Naive thymus-derived CD4-positive, alpha-beta T cell (primary cell): ENCODE results near the gene MAMDC4. TPM values are rescaled to one million over a fixed set of nuclear protein-coding genes. Genes with fewer than 3 reads are reported as not detected.
"Not testable (repeated sequence)": the region's sequence is repeated elsewhere in the genome, so short reads cannot be mapped to it uniquely, and the experiment has no call there.

Experiments used
- ATAC-seq: fragments of 150-1000 bp; cut with Tn5 transposase; 2 replicates; pipeline ENCODE4 v1.10.0; 2021; ENCODE audit warnings: mild to moderate bottlenecking, moderate library complexity
- CTCF ChIA-PET: fragments of 350-600 bp; sonication (Branson Sonifier 250); formaldehyde crosslinking; loops from one replicate; lab custom pipeline; 2021; ENCODE audit warnings: antibody characterized with exemption; lab: Charles Lee
- POLR2A ChIA-PET: fragments of 350-600 bp; sonication (Branson Sonifier 250); formaldehyde crosslinking; loops from one replicate; lab custom pipeline; 2021; ENCODE audit warnings: antibody characterized with exemption, inconsistent platforms; lab: Charles Lee
- DNase-seq, 9 donors: peaks; one replicate each; pipeline versions ENCODE4 v3.0.0 to v3.0.0-alpha.2; 2020 to 2022; ENCODE audit warnings: mixed read lengths in 1 of 9
- H3K27ac ChIP-seq: one replicate; pipeline ENCODE4 v1.7.0; 2013; ENCODE audit warnings: mild to moderate bottlenecking, low read depth, low read length, moderate library complexity
- H3K27me3 ChIP-seq, 2 donors: one replicate each; pipeline ENCODE4 v1.7.0; 2013; ENCODE audit warnings: low read length in 2 of 2, mild to moderate bottlenecking in 2 of 2, moderate library complexity in 2 of 2; ENCODE audit not compliant: control insufficient read depth in 2 of 2, insufficient read depth in 2 of 2
- H3K36me3 ChIP-seq, 3 experiments: 1 replicate in 2 of 3; 2 replicates in 1 of 3; pipeline ENCODE4 v1.7.0; 2013; ENCODE audit warnings: low read length in 3 of 3, mild to moderate bottlenecking in 3 of 3, moderate library complexity in 1 of 3; ENCODE audit not compliant: insufficient read depth in 3 of 3, control insufficient read depth in 2 of 3
- H3K4me1 ChIP-seq, 2 donors: one replicate each; pipeline ENCODE4 v1.7.0; 2013; ENCODE audit warnings: low read length in 2 of 2, mild to moderate bottlenecking in 2 of 2, moderate library complexity in 1 of 2; ENCODE audit not compliant: control insufficient read depth in 2 of 2, insufficient read depth in 2 of 2
- H3K4me3 ChIP-seq: 2 replicates; pipeline ENCODE4 v1.7.0; 2013; ENCODE audit warnings: mild to moderate bottlenecking, low read length
- H3K9me3 ChIP-seq, 3 experiments: 1 replicate in 2 of 3; 2 replicates in 1 of 3; pipeline ENCODE4 v1.7.0; 2013; ENCODE audit warnings: low read length in 3 of 3; ENCODE audit not compliant: control insufficient read depth in 2 of 3
- H3K27ac Mint-ChIP-seq, 9 donors: one replicate each; pipeline ENCODE4 v1.8.0; 2020 to 2022; ENCODE audit warnings: mixed read lengths in 9 of 9, mild to moderate bottlenecking in 8 of 9, moderate library complexity in 5 of 9, inconsistent platforms in 2 of 9
- H3K27me3 Mint-ChIP-seq, 5 donors: one replicate each; pipeline ENCODE4 v1.8.0; 2021 to 2022; ENCODE audit warnings: mixed read lengths in 5 of 5, mild to moderate bottlenecking in 1 of 5
- H3K36me3 Mint-ChIP-seq, 5 donors: one replicate each; pipeline ENCODE4 v1.8.0; 2020 to 2022; ENCODE audit warnings: mixed read lengths in 5 of 5, mild to moderate bottlenecking in 3 of 5, inconsistent platforms in 1 of 5
- H3K4me1 Mint-ChIP-seq, 7 donors: one replicate each; pipeline ENCODE4 v1.8.0; 2020 to 2022; ENCODE audit warnings: mixed read lengths in 7 of 7, mild to moderate bottlenecking in 3 of 7, inconsistent platforms in 1 of 7
- H3K4me3 Mint-ChIP-seq, 10 donors: one replicate each; pipeline ENCODE4 v1.8.0; 2020 to 2022; ENCODE audit warnings: mild to moderate bottlenecking in 10 of 10, mixed read lengths in 10 of 10, moderate library complexity in 6 of 10, inconsistent platforms in 2 of 10
- H3K9me3 Mint-ChIP-seq, 11 donors: one replicate each; pipeline ENCODE4 v1.8.0; 2020 to 2022; ENCODE audit warnings: mixed read lengths in 11 of 11, mild to moderate bottlenecking in 4 of 11, inconsistent platforms in 1 of 11, moderate library complexity in 1 of 11
- intact Hi-C, 2 donors: fragments of 100-400 bp; cut with micrococcal nuclease; formaldehyde crosslinking; loops; one replicate each; pipeline ENCODE4 v1.15.1; 2023
- polyA plus RNA-seq, 2 donors: library from polyadenylated mRNA; unstranded; fragments of 300-500 nt; fragmentation: Illumina TruSeq; gene quantifications; one replicate each; pipeline ENCODE4 v1.2.3, GENCODE V29; 2021
- total RNA-seq, 6 experiments: library from RNA in 5 of 6; stranded (reverse) in 5 of 6; gene quantifications; 1 replicate in 5 of 6; 2 replicates in 1 of 6; pipeline ENCODE4 v1.2.3 and lab custom pipeline; 2021 to 2026

MAMDC4 gene
- total and polyA plus RNA-seq, 7 experiments from 2014 or later: 0.22 to 27.7 (median 5.0) TPM; not detected in 1

- Histone ChIP-seq H3K27me3 (no peaks in the 10 kb centered on the region), H3K9me3 (no peaks in the 10 kb centered on the region), H3K4me3 (no peak overlapping the region), H3K27ac (peak overlapping the region; percentile 99), H3K36me3 (peaks cover 6 to 21% (median 8%) of the 10 kb centered on the region in 3 experiments), H3K4me1 (peaks cover 7 to 8% of the 10 kb centered on the region in 2 donors)
- ChIA-PET CTCF (no interaction called here), POLR2A (interaction anchor here (0.8 to 1.7 kb wide), 3 partner anchors 14 to 19 kb away, joined by 3 to 4 read pairs (median 3); partner anchors contain the start of gene TRAF2)
- Mint-ChIP-seq H3K4me1 (peaks cover 4 to 24% (median 19%) of the 10 kb centered on the region in 7 donors), H3K9me3 (peaks cover 0 to under 1% (median 0%) of the 10 kb centered on the region in 11 donors), H3K4me3 (peak overlapping the region; percentile 46 to 79 (median 67)), H3K27ac (peak overlapping the region in 7 of 9 donors; percentile 2 to 78 (median 49)), H3K27me3 (no peaks in the 10 kb centered on the region), H3K36me3 (peaks cover 0 to 5% (median 3%) of the 10 kb centered on the region in 5 donors)
- ATAC-seq (no peak), DNase-seq (peak in 1 of 9 donors; percentile 6)
- intact Hi-C loops: loop anchor here in 1 of 2 donors (2.0 to 5.0 kb wide), 2 partner anchors 35 to 61 kb away; partner anchors contain the start of gene RABL6
These were observed 15.3 kb downstream of the MAMDC4 start for GRCh38 chr9:136867480-136867879.

- ChIA-PET POLR2A (interaction anchor here (0.8 to 1.7 kb wide), 3 partner anchors 14 to 18 kb away, joined by 3 to 4 read pairs (median 3); partner anchors contain the start of gene TRAF2), CTCF (no interaction called here)
- intact Hi-C loops: loop anchor here in 1 of 2 donors (2.0 to 5.0 kb wide), 2 partner anchors 34 to 61 kb away; partner anchors contain the start of gene RABL6
- Mint-ChIP-seq H3K9me3 (peaks cover 0 to 3% (median 0%) of the 10 kb centered on the region in 11 donors), H3K36me3 (peaks cover 0 to 7% (median 3%) of the 10 kb centered on the region in 5 donors), H3K27me3 (no peaks in the 10 kb centered on the region), H3K27ac (peak overlapping the region in 6 of 9 donors; percentile 25 to 80 (median 64)), H3K4me1 (peaks cover 4 to 24% (median 19%) of the 10 kb centered on the region in 7 donors), H3K4me3 (peak overlapping the region in 9 of 10 donors; percentile 46 to 79 (median 68))
- ATAC-seq: no peak
- H3K27ac ChIP-seq: no peak overlapping the region
- H3K36me3 ChIP-seq: peaks cover 2 to 16% (median 4%) of the 10 kb centered on the region in 3 experiments
- no peak for DNase-seq
- peaks cover 7 to 8% of the 10 kb centered on the region in 2 donors for H3K4me1 ChIP-seq
- H3K27me3 ChIP-seq: no peaks in the 10 kb centered on the region
- no peak overlapping the region for H3K4me3 ChIP-seq
- no peaks in the 10 kb centered on the region for H3K9me3 ChIP-seq
These were observed 15.8 kb downstream of the MAMDC4 start for GRCh38 chr9:136867917-136868316.

GRCh38 chr9:136868644-136869043, 16.5 kb downstream of the MAMDC4 start:
- Mint-ChIP-seq H3K4me1 (peaks cover 4 to 22% (median 16%) of the 10 kb centered on the region in 7 donors), H3K27me3 (no peaks in the 10 kb centered on the region), H3K4me3 (peak overlapping the region in 9 of 10 donors; percentile 15 to 84 (median 54)), H3K36me3 (peaks cover 0 to 7% (median 2%) of the 10 kb centered on the region in 5 donors), H3K27ac (peak overlapping the region in 6 of 9 donors; percentile 10 to 82 (median 24)), H3K9me3 (peaks cover 0 to 3% (median 0%) of the 10 kb centered on the region in 11 donors)
- no peaks in the 10 kb centered on the region for H3K27me3 ChIP-seq
- H3K36me3 ChIP-seq: peaks cover 0 to 9% (median 0%) of the 10 kb centered on the region in 3 experiments
- H3K4me1 ChIP-seq: peaks cover 7 to 8% of the 10 kb centered on the region in 2 donors
- no peak for DNase-seq
- H3K4me3 ChIP-seq: no peak overlapping the region
- H3K9me3 ChIP-seq: no peaks in the 10 kb centered on the region
- POLR2A ChIA-PET: interaction anchor here (1.4 to 1.7 kb wide), 2 partner anchors 17 to 18 kb away, joined by 4 read pairs; partner anchors contain the start of gene TRAF2
- intact Hi-C loops: loop anchor here in 1 of 2 donors (5.0 kb wide), 1 partner anchor 34 kb away; no protein-coding TSS in a partner anchor
- ATAC-seq: no peak
- CTCF ChIA-PET: no interaction called here
- no peak overlapping the region for H3K27ac ChIP-seq

- ATAC-seq, H3K27me3 Mint-ChIP-seq, H3K36me3 Mint-ChIP-seq, H3K27me3 ChIP-seq, H3K36me3 ChIP-seq, DNase-seq, H3K9me3 ChIP-seq, H3K9me3 Mint-ChIP-seq, H3K4me3 ChIP-seq, H3K27ac ChIP-seq, H3K4me1 ChIP-seq, CTCF ChIA-PET: not testable (repeated sequence)
- peak overlapping the region in 1 of 9 donors; percentile 37 for H3K27ac Mint-ChIP-seq
- intact Hi-C loops: loop anchor here in 1 of 2 donors (5.0 kb wide), 1 partner anchor 33 kb away; no protein-coding TSS in a partner anchor
- POLR2A ChIA-PET: interaction anchor here (0.6 to 1.4 kb wide), 3 partner anchors 10 to 17 kb away, joined by 3 to 4 read pairs (median 3); partner anchors contain the start of gene TRAF2
- H3K4me1 Mint-ChIP-seq: peaks cover 4 to 15% (median 10%) of the 10 kb centered on the region in 7 donors
- H3K4me3 Mint-ChIP-seq: peak overlapping the region in 1 of 10 donors; percentile 45
These were observed 17.5 kb downstream of the MAMDC4 start for GRCh38 chr9:136869611-136870010.

- H3K4me1 Mint-ChIP-seq: peaks cover 0 to 8% (median 0%) of the 10 kb centered on the region in 7 donors
- peaks cover 0 to 3% (median 0%) of the 10 kb centered on the region in 11 donors for H3K9me3 Mint-ChIP-seq
- H3K27me3 Mint-ChIP-seq: no peaks in the 10 kb centered on the region
- H3K27ac ChIP-seq: no peak overlapping the region
- H3K36me3 ChIP-seq: no peaks in the 10 kb centered on the region
- intact Hi-C loops: no loop called here
- ChIA-PET CTCF (no interaction called here), POLR2A (interaction anchor here (1.1 kb wide), 1 partner anchor 11 kb away, joined by 5 read pairs; the partner anchor contains the start of gene TRAF2)
- peaks cover 0 to 3% (median 0%) of the 10 kb centered on the region in 5 donors for H3K36me3 Mint-ChIP-seq
- no peak overlapping the region for H3K4me3 ChIP-seq
- ATAC-seq (no peak), DNase-seq (no peak)
- H3K27me3 ChIP-seq: no peaks in the 10 kb centered on the region
- H3K27ac Mint-ChIP-seq: no peak overlapping the region
- no peaks in the 10 kb centered on the region for H3K9me3 ChIP-seq
- H3K4me3 Mint-ChIP-seq: no peak overlapping the region
- no peaks in the 10 kb centered on the region for H3K4me1 ChIP-seq
These were observed 23.0 kb downstream of the MAMDC4 start for GRCh38 chr9:136875155-136875554.

- H3K9me3 ChIP-seq: no peaks in the 10 kb centered on the region
- Mint-ChIP-seq H3K9me3 (peaks cover 0 to 3% (median 0%) of the 10 kb centered on the region in 11 donors), H3K36me3 (peaks cover 0 to 8% (median 0%) of the 10 kb centered on the region in 5 donors), H3K27ac (no peak overlapping the region), H3K4me1 (peaks cover 0 to 19% (median 2%) of the 10 kb centered on the region in 7 donors), H3K4me3 (no peak overlapping the region), H3K27me3 (no peaks in the 10 kb centered on the region)
- no peaks in the 10 kb centered on the region for H3K36me3 ChIP-seq
- H3K27me3 ChIP-seq: no peaks in the 10 kb centered on the region
- H3K4me3 ChIP-seq: no peak overlapping the region
- H3K4me1 ChIP-seq: peaks cover 2 to 3% of the 10 kb centered on the region in 2 donors
- CTCF ChIA-PET: interaction anchor here (0.7 kb wide), 1 partner anchor 511 kb away, joined by 3 read pairs; no protein-coding TSS in a partner anchor
- DNase-seq (no peak), ATAC-seq (no peak)
- POLR2A ChIA-PET: interaction anchor here (0.6 kb wide), 1 partner anchor 211 kb away, joined by 3 read pairs; no protein-coding TSS in a partner anchor
- no peak overlapping the region for H3K27ac ChIP-seq
- intact Hi-C loops: no loop called here
These were observed 24.3 kb downstream of the MAMDC4 start for GRCh38 chr9:136876476-136876875.
